ENCODE results near the gene ALDH7A1. TPM values are rescaled to one million over a fixed set of nuclear protein-coding genes. Genes with fewer than 3 reads are reported as not detected.

Gene ALDH7A1
- total RNA-seq, 1 donor from 2014 or later = 90.6 TPM

- no peaks in the 10 kb centered on the region for H3K27me3 Mint-ChIP-seq (ENCODE audit: low read depth, unreplicated experiment)
- H3K9ac ChIP-seq (ENCODE audit: low read length) = no peak overlapping the region
- H4K20me1 ChIP-seq (ENCODE audit: insufficient read depth, low read length) = no peaks in the 10 kb centered on the region
- no peak overlapping the region for H3K4me3 ChIP-seq (ENCODE audit: insufficient read depth, low read depth, low read length)
- peaks cover 3% of the 10 kb centered on the region for H3K4me1 ChIP-seq (ENCODE audit: insufficient read depth, low read length)
- DNase-seq (ENCODE audit: low read depth) (no peak), FAIRE-seq (no peak)
- no peak overlapping the region for H3K4me2 ChIP-seq (ENCODE audit: low read length)
- no peak overlapping the region for H2AFZ ChIP-seq (ENCODE audit: low read depth, low read length)
- no peaks in the 10 kb centered on the region for H3K79me2 ChIP-seq (ENCODE audit: insufficient read depth, low read length)
- peaks cover 2% of the 10 kb centered on the region for H3K36me3 Mint-ChIP-seq (ENCODE audit: low read depth, unreplicated experiment)
- H3K9me3 ChIP-seq (ENCODE audit: insufficient read depth, low read depth, low read length) = no peaks in the 10 kb centered on the region
- peak overlapping the region; percentile 86 for H3K27ac Mint-ChIP-seq (ENCODE audit: unreplicated experiment)
- H3K27ac ChIP-seq (ENCODE audit: low read depth, low read length) = peak overlapping the region; percentile 32
- no peak for TF ChIP-seq CTCF (IDR thresholded peaks at IDR 0.05; ENCODE audit: insufficient read depth, low read depth, low read length)
- TF ChIP-seq EZH2 (IDR thresholded peaks at IDR 0.05; ENCODE audit: insufficient read depth, low read length) = no peak
- no peaks in the 10 kb centered on the region for H3K27me3 ChIP-seq (ENCODE audit: insufficient read depth, low read length)
- H3K9me3 Mint-ChIP-seq (ENCODE audit: unreplicated experiment) = no peaks in the 10 kb centered on the region
- H3K36me3 ChIP-seq (ENCODE audit: insufficient read depth, low read length) = no peaks in the 10 kb centered on the region
- no peaks in the 10 kb centered on the region for H3K4me1 Mint-ChIP-seq (ENCODE audit: low read depth, unreplicated experiment)
- H3K4me3 Mint-ChIP-seq (ENCODE audit: unreplicated experiment) = no peak overlapping the region
These were observed 56.4 kb downstream of the ALDH7A1 start for GRCh38 chr5:126538579-126538978.

- peaks cover 2% of the 10 kb centered on the region for H3K36me3 Mint-ChIP-seq (ENCODE audit: low read depth, unreplicated experiment)
These were observed 58.1 kb downstream of the ALDH7A1 start for GRCh38 chr5:126536874-126537273.

More at GRCh38 chr5:126536874-126537273, 58.1 kb downstream of the ALDH7A1 start:
- Histone ChIP-seq H3K79me2 (ENCODE audit: insufficient read depth, low read length) (no peaks in the 10 kb centered on the region), H3K4me2 (ENCODE audit: low read length) (no peak overlapping the region), H3K9ac (ENCODE audit: low read length) (no peak overlapping the region), H3K9me3 (ENCODE audit: insufficient read depth, low read depth, low read length) (no peaks in the 10 kb centered on the region), H3K4me1 (ENCODE audit: insufficient read depth, low read length) (peaks cover 5% of the 10 kb centered on the region), H3K27me3 (ENCODE audit: insufficient read depth, low read length) (no peaks in the 10 kb centered on the region), H3K27ac (ENCODE audit: low read depth, low read length) (no peak overlapping the region), H4K20me1 (ENCODE audit: insufficient read depth, low read length) (no peaks in the 10 kb centered on the region), H3K36me3 (ENCODE audit: insufficient read depth, low read length) (no peaks in the 10 kb centered on the region), H3K4me3 (ENCODE audit: insufficient read depth, low read depth, low read length) (no peak overlapping the region), H2AFZ (ENCODE audit: low read depth, low read length) (no peak overlapping the region)
- TF ChIP-seq CTCF (IDR thresholded peaks at IDR 0.05; ENCODE audit: insufficient read depth, low read depth, low read length) = no peak
- no peak for TF ChIP-seq EZH2 (IDR thresholded peaks at IDR 0.05; ENCODE audit: insufficient read depth, low read length)
- H3K27ac Mint-ChIP-seq (ENCODE audit: unreplicated experiment) = no peak overlapping the region
- no peak overlapping the region for H3K4me3 Mint-ChIP-seq (ENCODE audit: unreplicated experiment)
- H3K27me3 Mint-ChIP-seq (ENCODE audit: low read depth, unreplicated experiment) = no peaks in the 10 kb centered on the region
- H3K9me3 Mint-ChIP-seq (ENCODE audit: unreplicated experiment) = no peaks in the 10 kb centered on the region
- peaks cover 1% of the 10 kb centered on the region for H3K4me1 Mint-ChIP-seq (ENCODE audit: low read depth, unreplicated experiment)
- DNase-seq (ENCODE audit: low read depth) (no peak), FAIRE-seq (no peak)

All from astrocyte (in vitro differentiated cells and primary cell).